ENCODE results near the gene SORCS2.

GRCh38 chr4:7486101-7486500 lies 293.8 kb downstream of the SORCS2 start:
- TF ChIP-seq CTCF (IDR thresholded peaks at IDR 0.05) = no peak
- TF ChIP-seq POLR2A (IDR thresholded peaks at IDR 0.05) = no peak

All from esophagus squamous epithelium (tissue), 4 donors.